Body of pancreas (tissue), 4 donors: Measurements from ENCODE around the gene PAX6. TPM values are rescaled to one million over a fixed set of nuclear protein-coding genes. Genes with fewer than 3 reads are reported as not detected.

Experiments
- ATAC-seq: fragments of 150-250 bp; one replicate; pipeline ENCODE4 v1.9.1; 2016
- DNase-seq, 4 donors: peaks; one replicate each; pipeline ENCODE4 v3.0.0-alpha.2; 2019
- H3K27ac ChIP-seq, 4 donors: fragments of 200-600 bp; sonication (generic); 1 replicate in 3 of 4; 2 replicates in 1 of 4; pipeline versions ENCODE4 v1.5.1 to v1.6.1; 2016 to 2019; ENCODE audit warnings: mild to moderate bottlenecking in 1 of 4, mixed read lengths in 1 of 4, moderate library complexity in 1 of 4
- H3K27me3 ChIP-seq, 2 donors: fragments of 200-600 bp; sonication (generic); one replicate each; pipeline ENCODE4 v1.6.0; 2016; ENCODE audit warnings: mild to moderate bottlenecking in 1 of 2
- H3K36me3 ChIP-seq, 2 donors: fragments of 200-600 bp; sonication (generic); replicated peaks in 1 of 2; 2 replicates each; pipeline ENCODE4 v1.5.1; 2016; ENCODE audit warnings: low read depth in 2 of 2; ENCODE audit not compliant: insufficient read depth in 1 of 2
- H3K4me1 ChIP-seq: fragments of 200-600 bp; sonication (generic); one replicate; pipeline ENCODE4 v1.6.0; 2016
- H3K4me3 ChIP-seq, 2 donors: fragments of 200-600 bp; sonication (generic); 1 replicate in 1 of 2; 2 replicates in 1 of 2; pipeline ENCODE4 v1.5.1; 2016 to 2019
- H3K9me3 ChIP-seq, 3 donors: fragments of 200-600 bp; sonication (generic); 1 replicate in 2 of 3; 2 replicates in 1 of 3; pipeline ENCODE4 v1.5.1; 2016
- POLR2A ChIP-seq, 3 donors: fragments of 450-650 bp; IDR thresholded peaks; one replicate each; pipeline ENCODE4 v1.6.1; 2016; ENCODE audit warnings: antibody characterized with exemption in 3 of 3, mild to moderate bottlenecking in 2 of 3
- WGBS, 2 donors: methylation state at CpG; one replicate each; pipeline ENCODE4 v1.1.5; 2017; 5-methylcytosine and 5-hydroxymethylcytosine counted together
- intact Hi-C: fragments of 100-400 bp; cut with DNase I; formaldehyde crosslinking; loops from one replicate; pipeline ENCODE4 v1.15.1; 2023
- total RNA-seq, 2 donors: library from RNA; depleted of rRNA; stranded (reverse); fragments of >200 nt; gene quantifications; one replicate each; pipeline ENCODE4 v1.1.0, GENCODE V29; 2016
- TF ChIP-seq, protein P1 (sequence below), 7 experiments: fragments of 450-650 bp in 4 of 7; fragments of 200-600 bp in 3 of 7; sonication (generic) in 3 of 7; IDR thresholded peaks; one replicate each; pipeline ENCODE4 v1.5.1; 2016 to 2019; ENCODE audit warnings: antibody characterized with exemption in 7 of 7

The PAX6 gene
- total RNA-seq, 2 donors from 2014 or later: 10.2 to 12.5 TPM

DNA sequence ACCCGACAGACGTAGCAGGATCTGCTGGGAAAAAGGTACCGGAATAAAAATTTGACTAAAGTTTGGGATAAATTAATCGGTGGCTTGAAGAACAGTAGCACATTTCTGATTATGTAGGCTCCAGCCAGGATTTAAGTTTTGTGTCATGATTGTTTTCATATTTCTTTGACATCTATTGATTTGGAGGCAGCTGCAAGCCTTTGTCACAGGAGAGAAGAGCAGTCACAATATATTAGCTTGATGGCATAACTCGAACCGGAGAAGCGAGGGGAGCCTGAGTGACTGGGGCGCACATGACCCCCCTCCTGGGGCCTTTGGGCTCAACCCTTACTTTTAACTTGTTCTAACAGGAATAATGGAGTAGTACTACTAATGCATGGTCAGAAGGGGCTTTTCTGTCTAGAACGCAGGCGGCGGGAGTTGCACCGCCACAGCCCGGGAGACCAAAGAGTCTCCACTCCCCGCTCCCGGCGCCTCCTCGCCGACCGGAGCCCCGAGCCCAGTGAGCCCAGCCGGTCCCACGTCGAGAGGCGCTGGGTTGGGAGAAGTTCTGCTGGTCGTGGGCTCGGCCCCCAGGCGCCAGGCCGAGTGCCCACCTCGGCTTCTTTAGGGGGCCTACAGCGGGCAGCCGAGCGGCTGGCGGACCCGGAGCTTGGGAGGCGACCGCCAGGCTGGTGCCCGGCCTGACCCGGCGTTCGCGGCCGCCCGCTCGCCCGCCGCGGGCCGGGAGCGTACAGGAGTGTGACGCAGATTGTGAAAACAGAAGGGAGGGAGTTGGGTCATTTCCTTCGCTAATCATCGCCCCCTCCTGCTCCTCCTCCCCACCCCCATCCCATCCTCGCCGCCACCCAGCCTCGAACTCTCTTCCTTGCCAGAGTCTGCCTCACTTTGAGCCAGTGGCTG is 15.7 kb upstream of the PAX6 start:
- DNase-seq (no peak), ATAC-seq (no peak)
- TF ChIP-seq, protein P1, sequence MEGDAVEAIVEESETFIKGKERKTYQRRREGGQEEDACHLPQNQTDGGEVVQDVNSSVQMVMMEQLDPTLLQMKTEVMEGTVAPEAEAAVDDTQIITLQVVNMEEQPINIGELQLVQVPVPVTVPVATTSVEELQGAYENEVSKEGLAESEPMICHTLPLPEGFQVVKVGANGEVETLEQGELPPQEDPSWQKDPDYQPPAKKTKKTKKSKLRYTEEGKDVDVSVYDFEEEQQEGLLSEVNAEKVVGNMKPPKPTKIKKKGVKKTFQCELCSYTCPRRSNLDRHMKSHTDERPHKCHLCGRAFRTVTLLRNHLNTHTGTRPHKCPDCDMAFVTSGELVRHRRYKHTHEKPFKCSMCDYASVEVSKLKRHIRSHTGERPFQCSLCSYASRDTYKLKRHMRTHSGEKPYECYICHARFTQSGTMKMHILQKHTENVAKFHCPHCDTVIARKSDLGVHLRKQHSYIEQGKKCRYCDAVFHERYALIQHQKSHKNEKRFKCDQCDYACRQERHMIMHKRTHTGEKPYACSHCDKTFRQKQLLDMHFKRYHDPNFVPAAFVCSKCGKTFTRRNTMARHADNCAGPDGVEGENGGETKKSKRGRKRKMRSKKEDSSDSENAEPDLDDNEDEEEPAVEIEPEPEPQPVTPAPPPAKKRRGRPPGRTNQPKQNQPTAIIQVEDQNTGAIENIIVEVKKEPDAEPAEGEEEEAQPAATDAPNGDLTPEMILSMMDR (IDR thresholded peaks at IDR 0.05): no peak
- TF ChIP-seq POLR2A (IDR thresholded peaks at IDR 0.05): no peak
- no peaks in the 10 kb centered on the region for H3K36me3 ChIP-seq
- no peaks in the 10 kb centered on the region for H3K9me3 ChIP-seq
- no peak overlapping the region for H3K27ac ChIP-seq
- intact Hi-C loops: no loop called here
- H3K27me3 ChIP-seq: peaks cover 0 to 50% of the 10 kb centered on the region in 2 donors
- WGBS, 2 donors: 9 to 18% methylated on average over 19 to 55 of the region's 55 CpGs
- no peak overlapping the region for H3K4me3 ChIP-seq
- peaks cover 17% of the 10 kb centered on the region for H3K4me1 ChIP-seq

DNA sequence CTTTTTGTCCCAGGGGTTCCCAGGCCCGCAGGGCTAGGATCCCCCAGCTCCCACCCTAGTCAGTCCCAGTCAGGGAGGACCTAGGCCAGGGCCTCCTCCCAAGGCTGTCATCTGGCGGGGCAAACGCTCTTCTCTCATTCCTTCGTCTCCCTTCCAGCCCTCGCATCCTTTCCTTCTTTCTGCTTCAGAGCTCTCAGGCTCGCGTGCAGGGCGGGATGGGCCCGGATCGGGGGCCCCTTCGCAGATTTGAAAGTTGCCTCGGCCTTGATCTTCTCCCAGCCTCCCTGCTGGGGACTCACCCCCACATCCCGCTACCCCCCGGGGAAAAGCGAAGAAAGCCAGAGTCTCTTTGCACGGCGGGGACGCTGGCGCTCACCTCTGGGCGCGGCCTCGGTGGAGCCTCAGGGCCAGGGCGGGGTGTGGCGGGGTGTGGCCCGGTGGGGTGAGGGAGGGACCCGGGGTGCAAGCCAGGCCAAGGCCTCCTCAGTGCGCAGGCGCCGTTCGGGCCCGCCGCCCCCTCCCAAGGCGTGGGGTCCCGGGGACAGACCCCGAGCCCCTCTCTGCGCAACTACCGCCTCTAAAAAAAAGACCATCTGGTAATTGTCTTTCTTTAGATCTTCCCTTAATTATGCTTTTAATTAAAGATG is 14.8 kb upstream of the PAX6 start:
- TF ChIP-seq, protein P1 (IDR thresholded peaks at IDR 0.05): no peak
- no peak for TF ChIP-seq POLR2A (IDR thresholded peaks at IDR 0.05)
- Histone ChIP-seq H3K27ac (no peak overlapping the region), H3K36me3 (no peaks in the 10 kb centered on the region), H3K27me3 (peaks cover 0 to 50% of the 10 kb centered on the region in 2 donors), H3K4me1 (peaks cover 17% of the 10 kb centered on the region), H3K9me3 (no peaks in the 10 kb centered on the region), H3K4me3 (no peak overlapping the region)
- no peak for DNase-seq
- 7 to 13% methylated on average over 25 to 37 of the region's 37 CpGs for WGBS, 2 donors
- ATAC-seq: no peak
- intact Hi-C loops: no loop called here

DNA sequence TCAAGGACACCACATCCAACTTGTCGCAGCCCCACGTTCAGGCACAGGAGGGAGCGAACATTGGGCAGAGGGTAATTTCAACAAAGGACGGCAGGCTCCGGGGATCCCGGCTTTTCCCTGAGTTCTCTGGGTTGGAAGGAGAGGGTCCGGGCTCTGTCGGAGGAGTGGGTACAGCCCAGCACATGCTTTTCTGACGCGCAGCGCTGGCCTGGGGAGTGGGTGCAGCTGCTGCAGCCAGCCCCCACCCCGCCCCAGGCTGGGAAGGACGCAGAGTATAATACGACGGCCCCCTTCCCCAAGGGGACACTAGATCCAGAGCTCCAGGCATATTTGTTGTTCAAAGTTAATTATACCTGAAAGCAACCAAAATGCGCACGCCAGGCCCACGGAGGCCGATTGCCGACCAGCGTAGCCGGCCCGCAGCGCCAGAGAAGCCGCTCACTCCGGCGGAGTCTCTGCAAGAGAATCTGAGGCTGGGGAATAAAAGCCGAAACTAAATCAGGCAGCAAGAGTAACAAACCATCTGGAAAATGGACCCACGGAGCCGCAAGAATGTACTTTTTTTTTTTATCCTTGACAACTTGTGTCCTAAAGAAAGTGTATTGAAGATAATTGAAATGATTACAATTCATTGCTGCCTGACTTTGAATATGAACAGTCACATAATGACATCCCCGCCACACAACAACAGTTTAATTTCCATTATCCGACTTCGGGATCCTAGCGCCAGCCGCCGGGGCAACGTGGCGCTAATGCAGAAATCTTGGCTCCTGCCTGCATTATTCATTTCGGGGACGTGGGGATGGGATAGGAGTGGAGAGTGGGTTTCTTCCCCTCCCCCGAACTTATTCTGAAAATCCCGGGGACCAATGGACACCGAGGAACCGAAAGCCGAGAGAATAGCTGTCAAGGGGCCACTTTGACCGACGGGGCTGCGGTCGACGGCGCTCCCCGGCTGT is 14.0 kb upstream of the PAX6 start:
- TF ChIP-seq, protein P1 (IDR thresholded peaks at IDR 0.05): no peak
- no peak for TF ChIP-seq POLR2A (IDR thresholded peaks at IDR 0.05)
- ATAC-seq: no peak
- 13 to 20% methylated on average over 36 to 52 of the region's 52 CpGs for WGBS, 2 donors
- H3K36me3 ChIP-seq: no peaks in the 10 kb centered on the region
- intact Hi-C loops: no loop called here
- no peak overlapping the region for H3K4me3 ChIP-seq
- no peaks in the 10 kb centered on the region for H3K9me3 ChIP-seq
- H3K27me3 ChIP-seq: peaks cover 0 to 50% of the 10 kb centered on the region in 2 donors
- DNase-seq: no peak
- no peak overlapping the region for H3K27ac ChIP-seq
- peaks cover 17% of the 10 kb centered on the region for H3K4me1 ChIP-seq

DNA sequence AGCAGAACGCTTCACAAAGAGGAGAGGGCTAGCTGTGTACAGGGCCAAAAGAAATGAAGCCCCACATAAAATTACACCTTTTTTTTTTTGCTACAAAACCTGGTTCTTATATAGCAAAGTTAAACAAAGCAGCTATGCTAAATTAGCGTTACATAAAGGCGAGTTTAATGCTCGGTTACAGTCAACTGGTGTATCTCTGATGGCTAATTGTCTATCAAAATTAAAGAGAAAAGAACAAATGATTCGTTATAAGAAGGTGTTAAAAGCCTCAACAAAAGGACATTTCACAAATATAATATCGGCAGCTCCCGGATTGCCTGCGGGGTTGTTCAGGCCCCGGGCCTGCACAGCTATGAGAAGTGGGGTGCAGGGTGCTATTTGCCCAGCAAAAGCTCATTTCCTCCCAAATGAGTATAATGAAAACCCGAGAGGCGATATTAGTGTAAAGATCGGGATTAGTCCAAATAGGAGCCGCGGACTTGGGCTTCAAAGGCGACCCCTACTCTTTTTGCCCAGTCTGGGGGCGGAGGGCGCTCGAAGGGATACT is 13.3 kb upstream of the PAX6 start:
- TF ChIP-seq POLR2A (IDR thresholded peaks at IDR 0.05): no peak
- TF ChIP-seq, protein P1 (IDR thresholded peaks at IDR 0.05): no peak
- no peak overlapping the region for H3K27ac ChIP-seq
- H3K27me3 ChIP-seq: peaks cover 0 to 50% of the 10 kb centered on the region in 2 donors
- no peaks in the 10 kb centered on the region for H3K9me3 ChIP-seq
- WGBS, 2 donors: 12 to 16% methylated on average over 18 of the region's 18 CpGs
- peaks cover 17% of the 10 kb centered on the region for H3K4me1 ChIP-seq
- H3K36me3 ChIP-seq: no peaks in the 10 kb centered on the region
- DNase-seq: no peak
- intact Hi-C loops: no loop called here
- ATAC-seq: no peak
- no peak overlapping the region for H3K4me3 ChIP-seq
